ENCODE data around the gene BABAM2.

DNA sequence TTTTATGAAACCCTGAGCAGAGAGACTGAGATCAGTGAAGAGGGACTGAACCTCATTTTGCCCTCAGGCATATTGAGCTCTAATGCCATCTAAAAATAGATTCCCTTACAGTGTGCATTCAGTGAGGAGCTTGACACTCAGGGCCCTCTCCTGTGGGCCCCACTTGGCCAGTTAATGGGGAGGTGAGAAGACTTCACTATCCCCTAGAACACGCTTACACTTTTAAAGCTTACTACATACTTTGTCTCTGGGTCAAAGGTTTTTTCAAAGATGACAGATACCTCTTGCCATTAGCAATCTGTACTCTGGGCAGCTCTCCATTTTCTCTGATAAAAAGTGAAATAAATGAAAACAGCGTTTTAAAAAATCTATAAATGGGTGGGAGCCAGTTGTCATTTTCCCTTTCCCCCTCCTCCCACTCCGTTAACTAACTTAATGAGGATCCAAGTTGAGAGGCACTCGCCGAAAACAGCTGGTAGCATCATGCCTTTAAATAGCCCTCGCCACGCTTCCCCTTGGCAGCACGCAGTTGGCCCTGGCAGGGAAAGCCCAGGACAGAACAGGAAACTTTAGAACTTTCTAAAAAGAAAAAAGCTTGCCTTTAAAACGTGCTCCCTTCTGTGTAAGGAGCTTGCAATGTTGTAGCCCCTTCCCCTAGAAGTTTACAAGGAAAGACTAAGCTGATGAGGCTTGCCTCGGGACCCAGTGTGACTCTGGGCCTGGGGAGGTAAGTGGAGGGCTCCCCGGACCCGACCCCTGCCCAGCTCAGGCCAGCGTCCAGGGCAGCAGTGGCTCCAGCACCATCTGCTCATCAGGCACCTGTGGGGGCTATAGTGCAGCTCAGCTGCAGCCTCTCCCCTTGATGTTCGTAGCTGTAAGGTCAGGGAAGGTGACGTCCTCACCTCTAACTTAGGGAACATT, 443.3 kb downstream of the BABAM2 start:
- no peak for TF ChIP-seq POLR2A (IDR thresholded peaks at IDR 0.05)
- TF ChIP-seq, protein P1, sequence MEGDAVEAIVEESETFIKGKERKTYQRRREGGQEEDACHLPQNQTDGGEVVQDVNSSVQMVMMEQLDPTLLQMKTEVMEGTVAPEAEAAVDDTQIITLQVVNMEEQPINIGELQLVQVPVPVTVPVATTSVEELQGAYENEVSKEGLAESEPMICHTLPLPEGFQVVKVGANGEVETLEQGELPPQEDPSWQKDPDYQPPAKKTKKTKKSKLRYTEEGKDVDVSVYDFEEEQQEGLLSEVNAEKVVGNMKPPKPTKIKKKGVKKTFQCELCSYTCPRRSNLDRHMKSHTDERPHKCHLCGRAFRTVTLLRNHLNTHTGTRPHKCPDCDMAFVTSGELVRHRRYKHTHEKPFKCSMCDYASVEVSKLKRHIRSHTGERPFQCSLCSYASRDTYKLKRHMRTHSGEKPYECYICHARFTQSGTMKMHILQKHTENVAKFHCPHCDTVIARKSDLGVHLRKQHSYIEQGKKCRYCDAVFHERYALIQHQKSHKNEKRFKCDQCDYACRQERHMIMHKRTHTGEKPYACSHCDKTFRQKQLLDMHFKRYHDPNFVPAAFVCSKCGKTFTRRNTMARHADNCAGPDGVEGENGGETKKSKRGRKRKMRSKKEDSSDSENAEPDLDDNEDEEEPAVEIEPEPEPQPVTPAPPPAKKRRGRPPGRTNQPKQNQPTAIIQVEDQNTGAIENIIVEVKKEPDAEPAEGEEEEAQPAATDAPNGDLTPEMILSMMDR (IDR thresholded peaks at IDR 0.05) = no peak
- no peak for TF ChIP-seq EP300 (IDR thresholded peaks at IDR 0.05)
